Nephron progenitor cell (in vitro differentiated cells): ENCODE data around the gene FPR2.

ENCODE experiments used
- DNase-seq: peaks from one replicate; pipeline ENCODE4 v3.0.0; 2021
- H3K27ac Mint-ChIP-seq: 2 replicates; pipeline ENCODE4 v1.8.0; 2021; ENCODE audit warnings: mild to moderate bottlenecking, moderate library complexity, mixed read lengths
- H3K27me3 Mint-ChIP-seq: 2 replicates; pipeline ENCODE4 v1.8.0; 2021; ENCODE audit warnings: mild to moderate bottlenecking, low read depth, mixed read lengths; ENCODE audit not compliant: poor library complexity
- H3K36me3 Mint-ChIP-seq: 2 replicates; pipeline ENCODE4 v1.8.0; 2021; ENCODE audit warnings: low read depth, mixed read lengths
- H3K4me1 Mint-ChIP-seq: 2 replicates; pipeline ENCODE4 v1.8.0; 2021; ENCODE audit warnings: mixed read lengths
- H3K4me3 Mint-ChIP-seq: 2 replicates; pipeline ENCODE4 v1.8.0; 2021; ENCODE audit warnings: mild to moderate bottlenecking, moderate library complexity, mixed read lengths
- H3K9me3 Mint-ChIP-seq: 2 replicates; pipeline ENCODE4 v1.8.0; 2021; ENCODE audit warnings: mild to moderate bottlenecking, moderate library complexity, mixed read lengths
- CTCF ChIP-seq: fragments of 200-600 bp; sonication (generic); IDR thresholded peaks from 2 replicates; pipeline ENCODE4 v1.5.0; 2021; ENCODE audit warnings: antibody characterized with exemption

Gene FPR2

GRCh38 chr19:51726049-51726448, 34.9 kb upstream of the FPR2 start:
- H3K27ac Mint-ChIP-seq: no peak overlapping the region
- no peak for TF ChIP-seq CTCF
- H3K9me3 Mint-ChIP-seq: peaks cover 48% of the 10 kb centered on the region
- no peak for DNase-seq
- peaks cover 12% of the 10 kb centered on the region for H3K4me1 Mint-ChIP-seq
- H3K27me3 Mint-ChIP-seq: peaks cover 51% of the 10 kb centered on the region
- no peaks in the 10 kb centered on the region for H3K36me3 Mint-ChIP-seq
- no peak overlapping the region for H3K4me3 Mint-ChIP-seq

- H3K27ac Mint-ChIP-seq: no peak overlapping the region
Measured at GRCh38 chr19:51727349-51727880, 33.6 kb upstream of the FPR2 start.

GRCh38 chr19:51729781-51730180, 31.2 kb upstream of the FPR2 start:
- Mint-ChIP-seq H3K4me3 (no peak overlapping the region), H3K9me3 (peaks cover 60% of the 10 kb centered on the region), H3K4me1 (peaks cover 6% of the 10 kb centered on the region), H3K36me3 (no peaks in the 10 kb centered on the region), H3K27ac (no peak overlapping the region), H3K27me3 (peaks cover 22% of the 10 kb centered on the region)
- no peak for TF ChIP-seq CTCF
- DNase-seq: no peak

More at GRCh38 chr19:51727349-51727880, 33.6 kb upstream of the FPR2 start:
- Mint-ChIP-seq H3K4me3 (no peak overlapping the region), H3K9me3 (peaks cover 59% of the 10 kb centered on the region), H3K27me3 (peaks cover 42% of the 10 kb centered on the region), H3K36me3 (no peaks in the 10 kb centered on the region), H3K4me1 (peaks cover 12% of the 10 kb centered on the region)
- TF ChIP-seq CTCF: no peak
- no peak for DNase-seq

GRCh38 chr19:51733742-51734522, 27.0 kb upstream of the FPR2 start:
- Mint-ChIP-seq H3K27me3 (peaks cover 10% of the 10 kb centered on the region), H3K9me3 (peaks cover 53% of the 10 kb centered on the region), H3K4me3 (no peak overlapping the region), H3K27ac (no peak overlapping the region), H3K4me1 (no peaks in the 10 kb centered on the region), H3K36me3 (no peaks in the 10 kb centered on the region)
- DNase-seq: no peak
- TF ChIP-seq CTCF: no peak

- H3K27ac Mint-ChIP-seq: no peak overlapping the region
- H3K4me3 Mint-ChIP-seq: no peak overlapping the region
- no peaks in the 10 kb centered on the region for H3K4me1 Mint-ChIP-seq
- peaks cover 54% of the 10 kb centered on the region for H3K9me3 Mint-ChIP-seq
- no peak for DNase-seq
- no peak for TF ChIP-seq CTCF
- peaks cover 4% of the 10 kb centered on the region for H3K27me3 Mint-ChIP-seq
- no peaks in the 10 kb centered on the region for H3K36me3 Mint-ChIP-seq
Measured at GRCh38 chr19:51735759-51736449, 25.1 kb upstream of the FPR2 start.
